ENCODE measurements around the gene DLGAP3. TPM values are rescaled to one million over a fixed set of nuclear protein-coding genes. Genes with fewer than 3 reads are reported as not detected.

Gene DLGAP3
- total RNA-seq, 1 experiment from 2014 or later, result 0.27 TPM

DNA sequence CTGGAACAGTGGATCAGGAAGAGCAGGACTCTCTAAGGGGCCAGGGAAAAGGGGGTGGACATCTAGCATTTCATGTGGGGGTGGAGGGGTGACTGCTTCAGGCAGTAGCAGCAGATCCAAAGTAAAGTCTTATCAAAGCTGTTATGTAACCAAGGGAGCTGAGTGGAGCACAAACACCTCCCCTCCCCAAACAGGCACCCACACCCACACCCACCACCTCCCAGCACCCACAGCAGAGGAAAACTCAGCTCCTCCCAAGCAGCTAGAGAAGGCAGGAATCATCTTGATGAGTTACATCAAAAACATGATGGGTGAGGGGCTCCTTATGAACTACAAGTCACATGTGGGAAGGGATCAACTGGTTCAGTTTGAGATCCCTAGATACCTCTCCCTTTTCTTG, 6.0 kb downstream of the DLGAP3 start:
- DNase-seq (ENCODE audit: low read depth, low spot score) (no peak), ATAC-seq (no peak)
- Histone ChIP-seq H3K9ac (ENCODE audit: low read length) (no peak overlapping the region), H3K4me1 (ENCODE audit: control insufficient read depth in 1 of 2, insufficient read depth in 2 of 2, low read length in 2 of 2) (peaks cover 3 to 8% of the 10 kb centered on the region in 2 experiments; a peak in 3 of 4 replicates), H3K4me3 (replicated peaks in 1 of 2; ENCODE audit: low read depth in 1 of 2, low read length in 2 of 2) (no peak overlapping the region), H3K4me2 (ENCODE audit: low read length) (no peak overlapping the region), H4K20me1 (ENCODE audit: insufficient read depth) (no peaks in the 10 kb centered on the region), H3K79me2 (ENCODE audit: insufficient read depth, low read length) (no peaks in the 10 kb centered on the region), H3K9me3 (ENCODE audit: control insufficient read depth in 1 of 2, insufficient read depth in 1 of 2, low read depth in 1 of 2, low read length in 2 of 2) (no peaks in the 10 kb centered on the region), H3K27me3 (ENCODE audit: insufficient read depth, low read length) (peaks cover 52% of the 10 kb centered on the region), H3K27ac (ENCODE audit: low read depth, low read length) (no peak overlapping the region), H2AFZ (ENCODE audit: low read depth, low read length, poor library complexity, severe bottlenecking) (no peak overlapping the region), H3K36me3 (ENCODE audit: control insufficient read depth in 1 of 2, insufficient read depth in 2 of 2, low read length in 2 of 2) (no peaks in the 10 kb centered on the region), H3K9me2 (ENCODE audit: insufficient read depth) (no peaks in the 10 kb centered on the region)
- POLR2A ChIA-PET, result no interaction called here
- no peak for TF ChIP-seq EZH2phosphoT487 (IDR thresholded peaks at IDR 0.05; ENCODE audit: borderline replicate concordance)
- TF ChIP-seq EZH2 (IDR thresholded peaks at IDR 0.05), result no peak
- TF ChIP-seq, protein P1, sequence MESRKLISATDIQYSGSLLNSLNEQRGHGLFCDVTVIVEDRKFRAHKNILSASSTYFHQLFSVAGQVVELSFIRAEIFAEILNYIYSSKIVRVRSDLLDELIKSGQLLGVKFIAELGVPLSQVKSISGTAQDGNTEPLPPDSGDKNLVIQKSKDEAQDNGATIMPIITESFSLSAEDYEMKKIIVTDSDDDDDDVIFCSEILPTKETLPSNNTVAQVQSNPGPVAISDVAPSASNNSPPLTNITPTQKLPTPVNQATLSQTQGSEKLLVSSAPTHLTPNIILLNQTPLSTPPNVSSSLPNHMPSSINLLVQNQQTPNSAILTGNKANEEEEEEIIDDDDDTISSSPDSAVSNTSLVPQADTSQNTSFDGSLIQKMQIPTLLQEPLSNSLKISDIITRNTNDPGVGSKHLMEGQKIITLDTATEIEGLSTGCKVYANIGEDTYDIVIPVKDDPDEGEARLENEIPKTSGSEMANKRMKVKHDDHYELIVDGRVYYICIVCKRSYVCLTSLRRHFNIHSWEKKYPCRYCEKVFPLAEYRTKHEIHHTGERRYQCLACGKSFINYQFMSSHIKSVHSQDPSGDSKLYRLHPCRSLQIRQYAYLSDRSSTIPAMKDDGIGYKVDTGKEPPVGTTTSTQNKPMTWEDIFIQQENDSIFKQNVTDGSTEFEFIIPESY (IDR thresholded peaks at IDR 0.05; ENCODE audit: extremely low read depth, insufficient replicate concordance, low read length), result no peak
- TF ChIP-seq, protein P2, sequence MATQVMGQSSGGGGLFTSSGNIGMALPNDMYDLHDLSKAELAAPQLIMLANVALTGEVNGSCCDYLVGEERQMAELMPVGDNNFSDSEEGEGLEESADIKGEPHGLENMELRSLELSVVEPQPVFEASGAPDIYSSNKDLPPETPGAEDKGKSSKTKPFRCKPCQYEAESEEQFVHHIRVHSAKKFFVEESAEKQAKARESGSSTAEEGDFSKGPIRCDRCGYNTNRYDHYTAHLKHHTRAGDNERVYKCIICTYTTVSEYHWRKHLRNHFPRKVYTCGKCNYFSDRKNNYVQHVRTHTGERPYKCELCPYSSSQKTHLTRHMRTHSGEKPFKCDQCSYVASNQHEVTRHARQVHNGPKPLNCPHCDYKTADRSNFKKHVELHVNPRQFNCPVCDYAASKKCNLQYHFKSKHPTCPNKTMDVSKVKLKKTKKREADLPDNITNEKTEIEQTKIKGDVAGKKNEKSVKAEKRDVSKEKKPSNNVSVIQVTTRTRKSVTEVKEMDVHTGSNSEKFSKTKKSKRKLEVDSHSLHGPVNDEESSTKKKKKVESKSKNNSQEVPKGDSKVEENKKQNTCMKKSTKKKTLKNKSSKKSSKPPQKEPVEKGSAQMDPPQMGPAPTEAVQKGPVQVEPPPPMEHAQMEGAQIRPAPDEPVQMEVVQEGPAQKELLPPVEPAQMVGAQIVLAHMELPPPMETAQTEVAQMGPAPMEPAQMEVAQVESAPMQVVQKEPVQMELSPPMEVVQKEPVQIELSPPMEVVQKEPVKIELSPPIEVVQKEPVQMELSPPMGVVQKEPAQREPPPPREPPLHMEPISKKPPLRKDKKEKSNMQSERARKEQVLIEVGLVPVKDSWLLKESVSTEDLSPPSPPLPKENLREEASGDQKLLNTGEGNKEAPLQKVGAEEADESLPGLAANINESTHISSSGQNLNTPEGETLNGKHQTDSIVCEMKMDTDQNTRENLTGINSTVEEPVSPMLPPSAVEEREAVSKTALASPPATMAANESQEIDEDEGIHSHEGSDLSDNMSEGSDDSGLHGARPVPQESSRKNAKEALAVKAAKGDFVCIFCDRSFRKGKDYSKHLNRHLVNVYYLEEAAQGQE (IDR thresholded peaks at IDR 0.05; ENCODE audit: low read depth), result no peak; the same call in 1 of the 2 replicates
- TF ChIP-seq, protein P3, sequence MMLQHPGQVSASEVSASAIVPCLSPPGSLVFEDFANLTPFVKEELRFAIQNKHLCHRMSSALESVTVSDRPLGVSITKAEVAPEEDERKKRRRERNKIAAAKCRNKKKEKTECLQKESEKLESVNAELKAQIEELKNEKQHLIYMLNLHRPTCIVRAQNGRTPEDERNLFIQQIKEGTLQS (IDR thresholded peaks at IDR 0.05), result no peak
- no peak for TF ChIP-seq ZFX (IDR thresholded peaks at IDR 0.05)
- TF ChIP-seq JUND (IDR thresholded peaks at IDR 0.05), result no peak
- RAD21 ChIA-PET (ENCODE audit: low non-redundant PET in 1 of 2, low total read pairs in 2 of 2, uncharacterized antibody in 2 of 2, unreplicated experiment in 2 of 2), result no interaction called here
- intact Hi-C loops (cut with micrococcal nuclease), result no loop called here
- CTCF ChIA-PET, result no interaction called here
- no TSS peak for BruUV-seq (replicated peaks)

All from HCT116 (cell line).